Measurements from ENCODE around the gene IMMP2L.

DNA sequence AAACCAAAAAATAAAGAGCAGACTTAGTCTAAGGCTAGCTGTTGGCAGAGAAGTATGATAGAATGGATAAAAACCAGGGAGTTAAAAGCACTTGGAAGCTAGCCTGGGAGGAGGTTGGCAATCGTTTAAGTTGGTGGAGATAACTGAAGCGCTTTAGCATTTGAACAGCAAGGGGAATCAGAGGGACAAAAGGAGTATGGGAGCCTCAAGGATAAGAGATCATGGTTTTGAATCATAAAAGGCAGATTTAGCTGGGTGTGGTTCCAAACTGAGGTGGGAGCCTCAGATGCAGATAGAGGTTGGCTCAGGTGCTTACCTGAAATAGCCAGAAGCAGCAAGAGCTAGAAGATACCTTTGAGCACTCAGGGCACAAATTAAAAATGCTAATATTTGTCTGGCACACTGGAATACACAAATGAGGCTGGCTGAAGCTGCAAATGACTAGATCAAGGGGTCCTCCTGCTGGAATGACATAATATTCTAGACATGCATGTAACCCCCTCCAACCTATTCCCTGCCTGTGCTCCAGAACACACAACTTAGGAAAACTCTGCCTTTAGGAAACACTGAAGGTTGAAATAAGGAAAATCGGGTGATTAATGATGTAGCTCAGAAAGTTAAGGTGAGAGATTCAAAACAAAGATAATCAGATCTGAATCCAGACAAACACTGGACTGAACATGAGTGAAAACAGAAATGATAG lies 843.6 kb downstream of the IMMP2L start:
- TF ChIP-seq, protein P1, sequence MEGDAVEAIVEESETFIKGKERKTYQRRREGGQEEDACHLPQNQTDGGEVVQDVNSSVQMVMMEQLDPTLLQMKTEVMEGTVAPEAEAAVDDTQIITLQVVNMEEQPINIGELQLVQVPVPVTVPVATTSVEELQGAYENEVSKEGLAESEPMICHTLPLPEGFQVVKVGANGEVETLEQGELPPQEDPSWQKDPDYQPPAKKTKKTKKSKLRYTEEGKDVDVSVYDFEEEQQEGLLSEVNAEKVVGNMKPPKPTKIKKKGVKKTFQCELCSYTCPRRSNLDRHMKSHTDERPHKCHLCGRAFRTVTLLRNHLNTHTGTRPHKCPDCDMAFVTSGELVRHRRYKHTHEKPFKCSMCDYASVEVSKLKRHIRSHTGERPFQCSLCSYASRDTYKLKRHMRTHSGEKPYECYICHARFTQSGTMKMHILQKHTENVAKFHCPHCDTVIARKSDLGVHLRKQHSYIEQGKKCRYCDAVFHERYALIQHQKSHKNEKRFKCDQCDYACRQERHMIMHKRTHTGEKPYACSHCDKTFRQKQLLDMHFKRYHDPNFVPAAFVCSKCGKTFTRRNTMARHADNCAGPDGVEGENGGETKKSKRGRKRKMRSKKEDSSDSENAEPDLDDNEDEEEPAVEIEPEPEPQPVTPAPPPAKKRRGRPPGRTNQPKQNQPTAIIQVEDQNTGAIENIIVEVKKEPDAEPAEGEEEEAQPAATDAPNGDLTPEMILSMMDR (conservative IDR thresholded peaks at IDR 0.05; ENCODE audit: low read depth, low read length): no peak
- no peak for TF ChIP-seq CEBPB (IDR thresholded peaks at IDR 0.05; ENCODE audit: low read depth, low read length)
- TF ChIP-seq, protein P2, sequence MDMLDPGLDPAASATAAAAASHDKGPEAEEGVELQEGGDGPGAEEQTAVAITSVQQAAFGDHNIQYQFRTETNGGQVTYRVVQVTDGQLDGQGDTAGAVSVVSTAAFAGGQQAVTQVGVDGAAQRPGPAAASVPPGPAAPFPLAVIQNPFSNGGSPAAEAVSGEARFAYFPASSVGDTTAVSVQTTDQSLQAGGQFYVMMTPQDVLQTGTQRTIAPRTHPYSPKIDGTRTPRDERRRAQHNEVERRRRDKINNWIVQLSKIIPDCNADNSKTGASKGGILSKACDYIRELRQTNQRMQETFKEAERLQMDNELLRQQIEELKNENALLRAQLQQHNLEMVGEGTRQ (IDR thresholded peaks at IDR 0.05; ENCODE audit: low read depth, low read length): no peak
- TF ChIP-seq POLR2A (IDR thresholded peaks at IDR 0.05; ENCODE audit: low read depth, low read length): no peak
- TF ChIP-seq SMC3 (IDR thresholded peaks at IDR 0.05; ENCODE audit: low read depth, low read length): no peak
- no peak for TF ChIP-seq MXI1 (IDR thresholded peaks at IDR 0.05; ENCODE audit: borderline replicate concordance, low read depth, low read length)
- TF ChIP-seq, protein P3, sequence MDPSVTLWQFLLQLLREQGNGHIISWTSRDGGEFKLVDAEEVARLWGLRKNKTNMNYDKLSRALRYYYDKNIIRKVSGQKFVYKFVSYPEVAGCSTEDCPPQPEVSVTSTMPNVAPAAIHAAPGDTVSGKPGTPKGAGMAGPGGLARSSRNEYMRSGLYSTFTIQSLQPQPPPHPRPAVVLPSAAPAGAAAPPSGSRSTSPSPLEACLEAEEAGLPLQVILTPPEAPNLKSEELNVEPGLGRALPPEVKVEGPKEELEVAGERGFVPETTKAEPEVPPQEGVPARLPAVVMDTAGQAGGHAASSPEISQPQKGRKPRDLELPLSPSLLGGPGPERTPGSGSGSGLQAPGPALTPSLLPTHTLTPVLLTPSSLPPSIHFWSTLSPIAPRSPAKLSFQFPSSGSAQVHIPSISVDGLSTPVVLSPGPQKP (IDR thresholded peaks at IDR 0.05; ENCODE audit: borderline replicate concordance, low read depth, low read length): no peak
- no peak for TF ChIP-seq MAZ (IDR thresholded peaks at IDR 0.05; ENCODE audit: borderline replicate concordance, low read depth, low read length)
